C4-2B (cell line): ENCODE results near the gene ZYG11A.
A peak's percentile ranks its signal among the peaks of the same experiment; 100 is the strongest.

ENCODE experiments used
- H3K27ac ChIP-seq: fragments of 450-650 bp; 2 replicates; pipeline ENCODE4 v1.5.1; 2017
- ZFX ChIP-seq: fragments of 450-650 bp; IDR thresholded peaks from 2 replicates; pipeline ENCODE4 v1.6.1; 2017
- TF ChIP-seq, protein P1 (sequence below): fragments of 450-650 bp; conservative IDR thresholded peaks from 2 replicates; pipeline ENCODE4 v1.5.1; 2017; ENCODE audit warnings: mild to moderate bottlenecking

ZYG11A gene

DNA sequence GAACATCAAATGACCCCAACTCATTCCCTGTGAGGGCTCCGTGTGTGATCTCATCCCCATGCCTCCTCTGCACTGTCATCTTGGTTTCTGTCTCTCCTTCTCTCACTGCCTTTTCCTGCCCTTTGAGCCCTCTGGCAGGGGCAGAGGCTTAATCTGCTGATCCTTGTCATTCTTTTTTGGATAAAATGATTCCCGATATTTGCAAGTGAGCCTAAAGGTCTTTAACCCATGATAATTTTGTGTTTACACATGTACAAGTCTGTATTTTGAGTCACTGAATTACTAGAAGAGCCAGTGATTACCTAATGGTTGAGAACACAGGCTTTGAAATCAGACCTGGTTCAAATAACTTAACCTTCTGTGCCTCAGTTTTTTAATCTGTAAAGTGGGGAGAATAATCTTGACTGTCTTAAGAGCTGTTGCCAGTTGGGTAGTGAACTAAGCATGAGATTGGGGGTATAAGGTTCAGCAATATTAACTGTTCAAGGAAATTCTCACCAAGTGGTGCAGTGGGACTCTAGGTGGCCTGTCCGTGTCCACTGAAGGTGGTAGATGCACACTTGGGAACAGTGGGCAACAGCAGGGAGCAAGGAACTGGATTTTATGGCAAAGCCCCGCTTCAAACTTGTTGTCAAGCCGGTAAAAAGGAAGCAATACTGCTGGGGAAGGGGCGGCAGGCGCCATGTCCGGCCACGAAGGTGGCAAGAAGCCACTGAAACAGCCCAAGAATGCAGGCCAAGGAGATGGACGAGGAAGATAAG lies 77.3 kb downstream of the ZYG11A start:
- no peak overlapping the region for H3K27ac ChIP-seq
- no peak for TF ChIP-seq ZFX
- TF ChIP-seq, protein P1, sequence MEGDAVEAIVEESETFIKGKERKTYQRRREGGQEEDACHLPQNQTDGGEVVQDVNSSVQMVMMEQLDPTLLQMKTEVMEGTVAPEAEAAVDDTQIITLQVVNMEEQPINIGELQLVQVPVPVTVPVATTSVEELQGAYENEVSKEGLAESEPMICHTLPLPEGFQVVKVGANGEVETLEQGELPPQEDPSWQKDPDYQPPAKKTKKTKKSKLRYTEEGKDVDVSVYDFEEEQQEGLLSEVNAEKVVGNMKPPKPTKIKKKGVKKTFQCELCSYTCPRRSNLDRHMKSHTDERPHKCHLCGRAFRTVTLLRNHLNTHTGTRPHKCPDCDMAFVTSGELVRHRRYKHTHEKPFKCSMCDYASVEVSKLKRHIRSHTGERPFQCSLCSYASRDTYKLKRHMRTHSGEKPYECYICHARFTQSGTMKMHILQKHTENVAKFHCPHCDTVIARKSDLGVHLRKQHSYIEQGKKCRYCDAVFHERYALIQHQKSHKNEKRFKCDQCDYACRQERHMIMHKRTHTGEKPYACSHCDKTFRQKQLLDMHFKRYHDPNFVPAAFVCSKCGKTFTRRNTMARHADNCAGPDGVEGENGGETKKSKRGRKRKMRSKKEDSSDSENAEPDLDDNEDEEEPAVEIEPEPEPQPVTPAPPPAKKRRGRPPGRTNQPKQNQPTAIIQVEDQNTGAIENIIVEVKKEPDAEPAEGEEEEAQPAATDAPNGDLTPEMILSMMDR, result no peak

DNA sequence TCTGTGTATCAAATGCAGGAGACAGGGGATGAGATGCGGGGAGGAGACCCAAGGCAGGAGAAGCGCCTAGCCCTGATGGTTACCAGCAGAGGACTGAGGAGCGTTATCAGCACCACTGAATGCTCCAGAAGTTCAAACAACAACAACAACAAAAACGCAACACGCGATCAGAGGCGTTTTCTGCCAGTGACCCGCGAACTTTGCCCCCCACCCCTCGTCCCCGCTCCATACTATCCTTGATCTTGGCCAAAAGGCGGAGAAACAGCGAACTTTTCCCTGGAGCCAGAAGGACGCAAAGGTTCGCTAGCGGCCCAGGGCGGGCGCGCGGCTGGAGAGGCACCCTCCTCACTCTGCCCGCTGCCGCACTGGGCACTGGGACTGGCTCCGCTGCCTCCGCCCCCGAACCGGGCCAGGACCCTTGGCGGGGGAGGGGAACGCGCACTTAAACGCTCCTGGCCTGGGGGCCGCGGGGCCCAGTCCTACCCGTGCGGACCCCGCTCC lies 78.3 kb downstream of the ZYG11A start:
- TF ChIP-seq ZFX, result no peak
- TF ChIP-seq, protein P1, result no peak
- peak overlapping the region; percentile 86 for H3K27ac ChIP-seq

DNA sequence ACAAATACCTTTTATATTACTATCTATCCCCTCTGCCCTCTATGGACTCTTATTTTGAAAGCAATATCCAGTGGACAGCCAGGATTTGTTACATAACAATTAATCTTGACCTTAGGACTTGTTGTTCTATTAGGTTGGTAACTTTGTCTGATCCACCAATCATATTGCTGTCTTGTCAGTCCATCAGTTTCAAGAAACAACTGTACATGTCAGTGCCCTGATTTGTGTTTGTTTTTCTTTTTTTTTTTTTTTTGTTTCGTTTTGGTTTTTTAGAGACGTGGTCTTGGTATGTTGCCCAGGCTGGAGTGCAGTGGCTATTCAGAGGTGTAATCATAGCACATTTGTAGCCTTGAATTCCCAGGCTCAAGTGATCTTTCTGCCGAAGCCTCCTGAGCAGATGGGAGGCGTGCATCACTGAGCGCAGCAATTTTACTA lies 83.0 kb downstream of the ZYG11A start:
- no peak overlapping the region for H3K27ac ChIP-seq
- TF ChIP-seq, protein P1, result no peak
- no peak for TF ChIP-seq ZFX

DNA sequence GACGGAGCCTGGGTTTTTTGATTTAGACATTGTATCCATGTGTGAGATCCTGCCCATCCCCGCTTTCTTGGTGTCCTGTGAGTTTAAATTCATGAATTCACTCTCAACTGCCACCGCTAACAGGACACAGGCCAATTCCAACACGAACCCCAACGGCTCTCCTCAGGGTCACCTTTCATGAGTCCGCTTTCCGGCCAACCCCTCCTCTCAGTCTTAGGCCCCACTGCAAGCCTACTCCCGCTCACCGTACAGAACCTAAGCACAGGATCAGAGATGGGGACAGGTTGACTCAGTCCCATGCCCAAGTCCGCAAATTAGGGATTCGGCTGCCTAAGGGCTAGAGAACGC lies 84.3 kb downstream of the ZYG11A start:
- TF ChIP-seq ZFX, result no peak
- TF ChIP-seq, protein P1, result no peak
- peak overlapping the region; percentile 72 for H3K27ac ChIP-seq

DNA sequence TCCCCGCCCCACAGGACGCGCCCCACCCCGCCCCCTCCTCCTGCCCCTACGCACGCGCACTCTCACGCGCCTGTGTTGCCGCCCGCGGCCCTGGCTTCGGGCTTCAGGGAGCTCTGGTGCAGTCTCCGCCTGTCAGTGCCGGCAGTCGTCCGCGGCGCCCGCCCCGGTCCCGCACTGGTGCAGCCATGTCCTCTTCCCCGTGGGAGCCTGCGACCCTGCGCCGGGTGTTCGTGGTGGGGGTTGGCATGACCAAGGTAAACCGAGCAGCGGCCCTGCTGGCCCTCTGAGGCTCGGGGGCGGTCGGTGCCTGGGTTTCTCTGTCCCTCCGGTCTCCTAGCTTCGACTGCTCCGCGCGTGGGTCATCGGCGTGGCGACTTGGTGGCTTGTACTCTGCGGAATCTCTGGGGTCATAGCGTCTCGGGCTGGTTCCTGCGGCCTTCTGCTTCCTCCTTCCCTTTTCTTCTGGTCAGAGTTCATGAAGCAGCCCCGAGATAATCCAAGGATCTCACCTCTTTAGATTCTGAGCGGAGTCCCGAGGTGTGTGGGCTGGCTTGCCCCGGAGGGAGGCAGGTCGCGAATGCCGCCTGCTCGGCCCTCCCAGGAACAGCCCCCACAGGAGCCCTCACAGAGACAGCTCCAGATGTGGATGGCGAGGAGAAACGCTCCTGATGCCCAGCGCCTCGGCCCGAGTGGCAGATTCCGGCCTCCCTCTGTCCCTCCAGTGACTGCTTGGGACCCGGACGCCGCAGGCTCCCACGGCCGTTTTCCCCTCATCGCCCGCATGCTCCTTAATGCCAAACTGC lies 84.9 kb downstream of the ZYG11A start, which contains the start of gene SCP2:
TSS of gene SCP2 (plus strand) at position 65 of the 803 bp plus-strand sequence. CDS start at position 186, 121 bp downstream.
- TF ChIP-seq ZFX, result peak; percentile 62
- TF ChIP-seq, protein P1, result no peak

DNA sequence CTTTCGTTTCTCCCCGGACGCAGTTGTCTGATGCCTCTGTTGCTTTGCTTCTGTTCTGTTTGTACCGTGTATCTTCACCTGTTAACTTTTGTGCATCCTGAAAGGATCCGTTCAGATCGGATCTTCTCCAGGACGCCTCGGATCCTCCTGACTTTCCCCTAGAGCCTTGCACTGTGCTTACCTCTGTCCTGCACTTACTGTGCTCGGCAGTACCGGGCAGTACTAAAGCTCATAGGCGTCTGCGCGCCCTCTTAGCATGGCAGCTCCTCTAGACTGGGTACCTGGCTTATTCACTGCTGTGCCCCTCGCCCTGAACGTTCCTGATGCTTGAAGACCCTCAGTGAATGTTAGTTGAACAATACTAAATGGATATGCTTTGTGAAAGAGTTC lies 85.5 kb downstream of the ZYG11A start:
- no peak for TF ChIP-seq ZFX
- TF ChIP-seq, protein P1, result no peak
- H3K27ac ChIP-seq, result peak overlapping the region; percentile 72

More for the DNA sequence above, 84.9 kb downstream of the ZYG11A start, which contains the start of gene SCP2:
- H3K27ac ChIP-seq, result peak within 1 kb of the TSS; percentile 72

DNA sequence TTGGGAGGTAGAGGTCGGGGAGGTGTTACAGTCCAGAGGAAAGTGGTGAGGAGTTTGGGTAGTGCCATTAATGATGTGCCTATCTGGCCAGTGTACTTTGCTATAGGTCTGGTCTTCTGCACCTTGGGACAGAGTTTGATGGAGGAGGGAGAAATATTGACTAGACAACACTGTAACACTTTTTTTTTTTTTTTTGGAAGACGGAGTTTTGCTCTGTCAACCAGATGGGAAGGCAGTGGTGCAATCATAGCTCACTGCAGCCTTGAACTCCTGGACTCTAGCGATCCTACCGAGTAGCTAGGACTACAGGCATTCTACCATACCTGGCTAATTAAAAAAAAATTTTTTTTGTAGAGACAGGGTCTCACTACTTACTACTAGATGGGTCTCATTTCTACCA lies 86.5 kb downstream of the ZYG11A start:
- H3K27ac ChIP-seq, result no peak overlapping the region
- no peak for TF ChIP-seq ZFX
- TF ChIP-seq, protein P1, result no peak
